OCI-LY1 (cell line): Measurements from ENCODE around the gene AGTPBP1.

ENCODE experiments used
- H2AFZ ChIP-seq: fragments of 200-600 bp; sonication (generic), shearing (Covaris generic); 2 replicates; pipeline ENCODE4 v1.6.0; 2014; ENCODE audit warnings: antibody characterized with exemption, mild to moderate bottlenecking, low read length
- H3F3A ChIP-seq: fragments of 200-600 bp; sonication (generic), shearing (Covaris generic); 2 replicates; pipeline ENCODE4 v1.6.0; 2014; ENCODE audit warnings: mild to moderate bottlenecking, antibody characterized with exemption, low read length, moderate library complexity; ENCODE audit not compliant: insufficient read depth
- H3K27ac ChIP-seq: fragments of 200-600 bp; sonication (generic); 2 replicates; pipeline ENCODE4 v1.5.1; 2014; ENCODE audit warnings: low read length, mixed run types, mild to moderate bottlenecking, low read depth; ENCODE audit not compliant: poor library complexity, severe bottlenecking
- H3K27me3 ChIP-seq: fragments of 200-600 bp; sonication (generic); 2 replicates; pipeline ENCODE4 v1.6.0; 2014; ENCODE audit warnings: antibody characterized with exemption, mild to moderate bottlenecking, low read length, moderate library complexity; ENCODE audit not compliant: insufficient read depth
- H3K36me3 ChIP-seq: fragments of 200-600 bp; sonication (generic); 2 replicates; pipeline ENCODE4 v1.6.1; 2014; ENCODE audit warnings: mild to moderate bottlenecking, antibody characterized with exemption, low read length, moderate library complexity, mixed read lengths; ENCODE audit not compliant: insufficient read depth
- H3K4me1 ChIP-seq: fragments of 200-600 bp; sonication (generic); 2 replicates; pipeline ENCODE4 v1.5.1; 2014; ENCODE audit warnings: mild to moderate bottlenecking, low read length, moderate library complexity; ENCODE audit not compliant: insufficient read depth, severe bottlenecking
- H3K4me2 ChIP-seq: fragments of 200-600 bp; sonication (generic), shearing (Covaris generic); 2 replicates; pipeline ENCODE4 v1.6.1; 2014; ENCODE audit warnings: low read length
- H3K4me3 ChIP-seq: fragments of 200-600 bp; sonication (generic); 2 replicates; pipeline ENCODE4 v1.5.1; 2014; ENCODE audit warnings: low read length, low read depth, mild to moderate bottlenecking, mixed read lengths; ENCODE audit not compliant: poor library complexity, severe bottlenecking
- H3K79me2 ChIP-seq: fragments of 200-600 bp; shearing (Covaris generic); 2 replicates; pipeline ENCODE4 v1.6.1; 2016; ENCODE audit warnings: mixed run types, low read length, mixed read lengths; ENCODE audit not compliant: insufficient read depth
- H3K9ac ChIP-seq: fragments of 200-600 bp; sonication (generic), shearing (Covaris generic); 2 replicates; pipeline ENCODE4 v1.6.1; 2014; ENCODE audit warnings: mild to moderate bottlenecking, low read length, mixed read lengths
- H3K9me2 ChIP-seq: fragments of 200-600 bp; sonication (generic), shearing (Covaris generic); 2 replicates; pipeline ENCODE4 v1.6.1; 2014; ENCODE audit warnings: low read depth, mild to moderate bottlenecking, low read length, mixed read lengths
- H3K9me3 ChIP-seq: fragments of 200-600 bp; shearing (Covaris generic); 2 replicates; pipeline ENCODE4 v1.6.1; 2014; ENCODE audit warnings: low read length, mixed read lengths
- H4K20me1 ChIP-seq: fragments of 200-600 bp; sonication (generic), shearing (Covaris generic); 2 replicates; pipeline ENCODE4 v1.6.0; 2016; ENCODE audit warnings: mild to moderate bottlenecking, low read length; ENCODE audit not compliant: insufficient read depth
- CTCF ChIP-seq: fragments of 200-600 bp; sonication (generic), shearing (Covaris generic); IDR thresholded peaks from 2 replicates; pipeline ENCODE4 v1.5.1; 2017; ENCODE audit warnings: mild to moderate bottlenecking, antibody characterized with exemption, low read length, moderate library complexity, mixed read lengths
- EZH2 ChIP-seq: fragments of 200-600 bp; sonication (generic), shearing (Covaris generic); IDR thresholded peaks from 2 replicates; pipeline ENCODE4 v1.8.0; 2017; ENCODE audit warnings: borderline replicate concordance, mixed run types, mild to moderate bottlenecking, antibody characterized with exemption, low read length, moderate library complexity, mixed read lengths

The AGTPBP1 gene

GRCh38 chr9:85553475-85553874, 188.3 kb downstream of the AGTPBP1 start:
- Histone ChIP-seq H3F3A (no peaks in the 10 kb centered on the region), H3K27me3 (no peaks in the 10 kb centered on the region), H3K4me3 (no peak overlapping the region), H4K20me1 (no peaks in the 10 kb centered on the region), H3K9me3 (no peaks in the 10 kb centered on the region), H3K4me2 (no peak overlapping the region), H3K36me3 (no peaks in the 10 kb centered on the region), H3K9ac (no peak overlapping the region), H3K27ac (no peak overlapping the region), H3K9me2 (no peaks in the 10 kb centered on the region), H2AFZ (no peak overlapping the region), H3K4me1 (no peaks in the 10 kb centered on the region), H3K79me2 (no peaks in the 10 kb centered on the region)
- no peak for TF ChIP-seq EZH2

GRCh38 chr9:85547599-85547998, 194.2 kb downstream of the AGTPBP1 start:
- Histone ChIP-seq H3K79me2 (no peaks in the 10 kb centered on the region), H3K4me1 (no peaks in the 10 kb centered on the region), H3K9me3 (no peaks in the 10 kb centered on the region)

GRCh38 chr9:85543196-85543595, 198.6 kb downstream of the AGTPBP1 start:
- H3K4me1 ChIP-seq, result no peaks in the 10 kb centered on the region
- TF ChIP-seq EZH2, result no peak
- no peak for TF ChIP-seq CTCF
- H3K79me2 ChIP-seq, result no peaks in the 10 kb centered on the region

More at GRCh38 chr9:85547599-85547998, 194.2 kb downstream of the AGTPBP1 start:
- no peaks in the 10 kb centered on the region for H4K20me1 ChIP-seq
- TF ChIP-seq EZH2 (no peak), CTCF (no peak)
- no peaks in the 10 kb centered on the region for H3K27me3 ChIP-seq
- no peak overlapping the region for H3K27ac ChIP-seq
- no peak overlapping the region for H3K9ac ChIP-seq
- H2AFZ ChIP-seq, result no peak overlapping the region
- no peaks in the 10 kb centered on the region for H3K9me2 ChIP-seq
- no peaks in the 10 kb centered on the region for H3K36me3 ChIP-seq
- H3K4me3 ChIP-seq, result no peak overlapping the region
- no peak overlapping the region for H3K4me2 ChIP-seq
- H3F3A ChIP-seq, result no peaks in the 10 kb centered on the region

GRCh38 chr9:85541876-85542275, 199.9 kb downstream of the AGTPBP1 start:
- no peaks in the 10 kb centered on the region for H3K4me1 ChIP-seq
- no peak overlapping the region for H3K9ac ChIP-seq
- no peak for TF ChIP-seq EZH2
- no peak for TF ChIP-seq CTCF
- no peak overlapping the region for H3K4me3 ChIP-seq
- no peaks in the 10 kb centered on the region for H3K79me2 ChIP-seq
- no peaks in the 10 kb centered on the region for H3K36me3 ChIP-seq
- H3K9me3 ChIP-seq, result no peaks in the 10 kb centered on the region
- H3F3A ChIP-seq, result no peaks in the 10 kb centered on the region
- H3K27me3 ChIP-seq, result no peaks in the 10 kb centered on the region
- no peak overlapping the region for H2AFZ ChIP-seq
- H3K27ac ChIP-seq, result no peak overlapping the region
- no peak overlapping the region for H3K4me2 ChIP-seq
- H4K20me1 ChIP-seq, result no peaks in the 10 kb centered on the region
- no peaks in the 10 kb centered on the region for H3K9me2 ChIP-seq

More at GRCh38 chr9:85543196-85543595, 198.6 kb downstream of the AGTPBP1 start:
- Histone ChIP-seq H3K27ac (no peak overlapping the region), H3K4me3 (no peak overlapping the region), H3K9ac (no peak overlapping the region), H3F3A (no peaks in the 10 kb centered on the region), H2AFZ (no peak overlapping the region), H4K20me1 (no peaks in the 10 kb centered on the region), H3K9me2 (no peaks in the 10 kb centered on the region), H3K4me2 (no peak overlapping the region), H3K9me3 (no peaks in the 10 kb centered on the region), H3K27me3 (no peaks in the 10 kb centered on the region), H3K36me3 (no peaks in the 10 kb centered on the region)
